ENCODE results near the gene PLAGL1.
A peak's percentile ranks its signal among the peaks of the same experiment; 100 is the strongest.

PLAGL1 gene

DNA sequence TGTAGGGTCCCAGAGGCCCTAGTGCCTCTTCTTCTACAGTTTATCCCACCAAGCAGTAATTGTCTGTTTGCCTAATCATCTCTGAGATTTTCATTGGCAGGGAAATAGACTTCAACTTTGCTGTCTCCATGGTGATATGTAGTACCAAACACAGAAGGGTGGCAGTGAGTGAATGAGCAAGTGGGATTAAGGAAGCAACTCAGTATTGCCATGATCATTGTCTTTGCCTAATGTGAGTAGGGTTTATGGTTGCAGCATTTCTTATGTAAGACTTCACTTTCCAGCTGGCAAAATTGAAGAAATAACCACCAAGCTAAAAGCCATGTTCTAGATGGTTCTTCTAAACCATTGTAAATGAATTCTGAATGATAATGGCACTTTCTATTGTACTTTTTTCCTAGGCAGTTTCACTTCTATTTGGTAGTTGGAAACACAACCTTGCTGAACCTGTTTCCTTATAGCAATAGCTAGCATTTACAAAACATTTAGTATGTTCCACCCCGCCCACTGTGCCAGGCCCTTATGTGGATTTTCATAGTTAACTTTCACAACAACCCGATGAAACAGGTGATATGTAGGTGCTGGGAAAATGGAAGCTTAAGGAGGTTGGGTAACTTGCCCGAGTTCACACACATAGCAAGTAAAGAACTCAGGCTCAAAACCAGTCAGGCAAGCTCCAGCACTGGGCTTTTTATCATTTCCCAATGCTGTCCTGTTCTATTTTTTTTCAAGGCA is 111.8 kb downstream of the PLAGL1 start:
- Histone ChIP-seq H3K9ac (no peak overlapping the region), H3K27me3 (ENCODE audit: insufficient read depth, low read depth) (no peaks in the 10 kb centered on the region), H4K20me1 (ENCODE audit: insufficient read depth) (no peaks in the 10 kb centered on the region), H3K4me2 (no peak overlapping the region), H3K36me3 (ENCODE audit: insufficient read depth) (no peaks in the 10 kb centered on the region), H2AFZ (ENCODE audit: low read depth) (peak overlapping the region; percentile 16; the same call in 1 of the 2 replicates), H3K4me1 (ENCODE audit: low read depth, poor library complexity, severe bottlenecking) (peaks cover 16% of the 10 kb centered on the region), H3K27ac (no peak overlapping the region), H3K4me3 (IDR thresholded peaks at IDR 0.05; ENCODE audit: insufficient read depth, low read depth, low read length) (no peak overlapping the region), H3K79me2 (ENCODE audit: insufficient read depth, low read depth) (no peaks in the 10 kb centered on the region)
- TF ChIP-seq, protein P1, sequence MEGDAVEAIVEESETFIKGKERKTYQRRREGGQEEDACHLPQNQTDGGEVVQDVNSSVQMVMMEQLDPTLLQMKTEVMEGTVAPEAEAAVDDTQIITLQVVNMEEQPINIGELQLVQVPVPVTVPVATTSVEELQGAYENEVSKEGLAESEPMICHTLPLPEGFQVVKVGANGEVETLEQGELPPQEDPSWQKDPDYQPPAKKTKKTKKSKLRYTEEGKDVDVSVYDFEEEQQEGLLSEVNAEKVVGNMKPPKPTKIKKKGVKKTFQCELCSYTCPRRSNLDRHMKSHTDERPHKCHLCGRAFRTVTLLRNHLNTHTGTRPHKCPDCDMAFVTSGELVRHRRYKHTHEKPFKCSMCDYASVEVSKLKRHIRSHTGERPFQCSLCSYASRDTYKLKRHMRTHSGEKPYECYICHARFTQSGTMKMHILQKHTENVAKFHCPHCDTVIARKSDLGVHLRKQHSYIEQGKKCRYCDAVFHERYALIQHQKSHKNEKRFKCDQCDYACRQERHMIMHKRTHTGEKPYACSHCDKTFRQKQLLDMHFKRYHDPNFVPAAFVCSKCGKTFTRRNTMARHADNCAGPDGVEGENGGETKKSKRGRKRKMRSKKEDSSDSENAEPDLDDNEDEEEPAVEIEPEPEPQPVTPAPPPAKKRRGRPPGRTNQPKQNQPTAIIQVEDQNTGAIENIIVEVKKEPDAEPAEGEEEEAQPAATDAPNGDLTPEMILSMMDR (conservative IDR thresholded peaks at IDR 0.05; ENCODE audit: low read depth, low read length) = no peak

DNA sequence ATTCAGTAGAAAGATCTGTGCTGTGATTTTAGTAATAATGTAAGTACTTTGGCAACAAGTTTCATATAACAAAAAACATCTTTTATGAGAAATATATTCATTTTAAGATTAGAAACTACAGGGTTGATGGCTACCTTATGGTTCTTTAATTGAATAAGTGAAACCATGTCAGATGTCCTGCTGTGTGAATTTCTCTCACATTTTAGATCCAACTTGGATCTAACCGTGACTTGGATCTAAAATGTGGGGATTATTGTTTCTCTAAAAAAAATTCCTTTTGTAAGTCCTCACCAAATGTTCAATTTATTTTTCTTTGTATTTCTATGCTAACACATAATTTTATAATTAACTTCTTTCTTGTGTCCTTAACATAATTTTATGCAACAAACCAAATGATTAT is 113.4 kb downstream of the PLAGL1 start:
- no peaks in the 10 kb centered on the region for H3K36me3 ChIP-seq (ENCODE audit: insufficient read depth)
- H3K79me2 ChIP-seq (ENCODE audit: insufficient read depth, low read depth) = no peaks in the 10 kb centered on the region
- H4K20me1 ChIP-seq (ENCODE audit: insufficient read depth) = no peaks in the 10 kb centered on the region
- H3K27ac ChIP-seq = no peak overlapping the region
- no peak overlapping the region for H2AFZ ChIP-seq (ENCODE audit: low read depth)
- H3K4me2 ChIP-seq = no peak overlapping the region
- H3K4me1 ChIP-seq (ENCODE audit: low read depth, poor library complexity, severe bottlenecking) = peaks cover 6% of the 10 kb centered on the region
- H3K27me3 ChIP-seq (ENCODE audit: insufficient read depth, low read depth) = no peaks in the 10 kb centered on the region
- no peak overlapping the region for H3K9ac ChIP-seq
- TF ChIP-seq, protein P1 (conservative IDR thresholded peaks at IDR 0.05; ENCODE audit: low read depth, low read length) = no peak
- H3K4me3 ChIP-seq (IDR thresholded peaks at IDR 0.05; ENCODE audit: insufficient read depth, low read depth, low read length) = no peak overlapping the region

Measured in KMS-11 (cell line).